VCaP (cell line): Measurements from ENCODE around the gene CALD1.

Experiments used
- H3K27ac ChIP-seq: fragments of 450-650 bp; 2 replicates; pipeline ENCODE4 v1.5.1; 2017
- CTCF ChIP-seq: fragments of 450-650 bp; conservative IDR thresholded peaks from 2 replicates; pipeline ENCODE4 v1.5.1; 2017; ENCODE audit warnings: mild to moderate bottlenecking, moderate library complexity

Gene CALD1

GRCh38 chr7:134773164-134773563, 6.3 kb upstream of the CALD1 start:
- H3K27ac ChIP-seq: no peak overlapping the region
- TF ChIP-seq CTCF: no peak

- TF ChIP-seq CTCF: no peak
- H3K27ac ChIP-seq: no peak overlapping the region
Measured at GRCh38 chr7:134774119-134774518, 5.3 kb upstream of the CALD1 start.

GRCh38 chr7:134777470-134777869, 2.0 kb upstream of the CALD1 start:
- H3K27ac ChIP-seq: no peak overlapping the region
- no peak for TF ChIP-seq CTCF

GRCh38 chr7:134777908-134778580, 1.4 kb upstream of the CALD1 start:
- H3K27ac ChIP-seq: peak overlapping the region; percentile 75
- TF ChIP-seq CTCF: no peak

GRCh38 chr7:134779741-134780065, 269 bp downstream of the CALD1 start:
- TF ChIP-seq CTCF: no peak
- H3K27ac ChIP-seq: peak overlapping the region; percentile 75

GRCh38 chr7:134780166-134780828, 863 bp downstream of the CALD1 start:
- peak overlapping the region; percentile 75 for H3K27ac ChIP-seq
- no peak for TF ChIP-seq CTCF

GRCh38 chr7:134781171-134781570, 1.7 kb downstream of the CALD1 start:
- no peak overlapping the region for H3K27ac ChIP-seq
- TF ChIP-seq CTCF: no peak
